ENCODE data around the gene PNPLA7.

PNPLA7 gene

DNA sequence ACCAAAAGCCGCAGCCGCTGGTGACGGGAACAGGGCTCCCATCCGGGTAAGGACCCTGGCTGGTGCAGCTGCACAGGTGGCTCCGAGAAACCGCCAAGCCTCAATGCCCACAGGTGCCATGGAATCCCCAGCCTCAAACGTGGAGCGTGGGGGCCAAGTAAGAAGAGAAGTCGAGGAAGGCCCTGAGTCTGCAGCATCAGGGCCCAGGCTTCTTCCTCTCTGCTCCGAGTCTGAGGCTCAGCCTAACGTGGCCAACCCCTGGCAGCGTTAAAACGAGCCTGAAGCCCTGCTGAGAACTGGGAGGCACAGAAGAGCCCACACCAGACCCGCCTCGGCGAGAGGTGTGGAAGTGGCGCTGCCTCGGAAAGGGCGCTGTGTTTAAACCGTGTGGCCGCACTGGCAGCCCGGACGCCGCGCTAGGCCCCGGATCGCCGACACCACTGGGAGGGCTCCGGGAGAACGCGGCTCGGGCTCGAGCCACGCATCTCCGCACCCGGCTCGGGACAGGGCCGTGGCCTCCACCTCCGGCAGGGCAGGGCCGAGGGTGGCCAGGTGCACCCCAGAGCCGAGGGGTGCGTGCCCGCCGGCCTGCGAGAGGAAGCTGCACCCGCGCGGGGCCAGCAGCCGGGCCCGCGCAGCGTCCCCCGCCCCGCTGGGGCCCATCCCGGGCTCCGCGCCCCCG, 39.4 kb upstream of the PNPLA7 start:
- in situ Hi-C loops (cut with MboI; ENCODE audit: low pct_unique_long_range_greater_than_20kb, low sequenced_read_pairs, unreplicated experiment) = no loop called here
- DNase-seq (ENCODE audit: low spot score) = no peak
- TF ChIP-seq, protein P1, sequence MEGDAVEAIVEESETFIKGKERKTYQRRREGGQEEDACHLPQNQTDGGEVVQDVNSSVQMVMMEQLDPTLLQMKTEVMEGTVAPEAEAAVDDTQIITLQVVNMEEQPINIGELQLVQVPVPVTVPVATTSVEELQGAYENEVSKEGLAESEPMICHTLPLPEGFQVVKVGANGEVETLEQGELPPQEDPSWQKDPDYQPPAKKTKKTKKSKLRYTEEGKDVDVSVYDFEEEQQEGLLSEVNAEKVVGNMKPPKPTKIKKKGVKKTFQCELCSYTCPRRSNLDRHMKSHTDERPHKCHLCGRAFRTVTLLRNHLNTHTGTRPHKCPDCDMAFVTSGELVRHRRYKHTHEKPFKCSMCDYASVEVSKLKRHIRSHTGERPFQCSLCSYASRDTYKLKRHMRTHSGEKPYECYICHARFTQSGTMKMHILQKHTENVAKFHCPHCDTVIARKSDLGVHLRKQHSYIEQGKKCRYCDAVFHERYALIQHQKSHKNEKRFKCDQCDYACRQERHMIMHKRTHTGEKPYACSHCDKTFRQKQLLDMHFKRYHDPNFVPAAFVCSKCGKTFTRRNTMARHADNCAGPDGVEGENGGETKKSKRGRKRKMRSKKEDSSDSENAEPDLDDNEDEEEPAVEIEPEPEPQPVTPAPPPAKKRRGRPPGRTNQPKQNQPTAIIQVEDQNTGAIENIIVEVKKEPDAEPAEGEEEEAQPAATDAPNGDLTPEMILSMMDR (IDR thresholded peaks at IDR 0.05; ENCODE audit: extremely low read depth, insufficient read depth, missing control alignments) = no peak

DNA sequence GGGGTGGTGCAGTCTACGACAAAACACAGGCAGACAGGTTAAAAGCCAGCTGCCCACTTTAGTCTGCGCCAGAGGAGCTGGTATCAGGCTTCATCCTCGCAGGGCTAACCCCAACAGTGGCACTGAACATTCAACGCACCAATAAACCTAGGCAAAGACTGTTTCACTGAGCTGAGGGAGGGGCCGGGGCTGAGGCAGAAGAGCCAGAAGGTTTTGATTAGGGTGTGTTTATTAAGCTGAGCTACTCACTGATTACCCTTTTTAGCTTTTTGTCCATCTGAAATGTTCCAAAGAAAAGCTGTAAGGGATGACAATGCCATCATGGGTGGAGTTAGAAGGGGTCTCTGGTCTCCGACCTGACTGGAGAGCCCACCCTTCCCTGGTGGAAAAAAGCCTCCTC, 38.7 kb upstream of the PNPLA7 start:
- in situ Hi-C loops (cut with MboI; ENCODE audit: low pct_unique_long_range_greater_than_20kb, low sequenced_read_pairs, unreplicated experiment) = no loop called here
- TF ChIP-seq, protein P1 (IDR thresholded peaks at IDR 0.05; ENCODE audit: extremely low read depth, insufficient read depth, missing control alignments) = no peak

DNA sequence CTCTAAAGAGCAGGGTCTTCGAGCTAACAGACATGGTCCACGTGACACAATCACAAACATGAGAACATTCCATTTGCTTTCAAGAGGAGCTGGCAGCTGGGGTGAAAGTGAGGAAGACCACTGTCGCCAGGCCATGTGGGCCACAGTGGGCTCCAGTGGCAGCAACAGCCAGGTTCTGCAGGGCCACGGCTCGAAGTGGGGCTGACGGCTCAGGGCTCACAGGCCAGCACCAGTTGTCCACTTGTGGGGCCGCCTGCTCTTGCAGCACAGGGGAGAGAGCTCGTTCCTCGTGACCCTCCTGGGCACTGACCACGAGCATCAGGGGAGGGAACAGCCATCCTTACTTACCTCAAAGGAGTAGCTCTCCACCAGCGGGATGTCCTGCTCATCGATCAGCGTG, 38.1 kb upstream of the PNPLA7 start:
- TF ChIP-seq, protein P1 (IDR thresholded peaks at IDR 0.05; ENCODE audit: extremely low read depth, insufficient read depth, missing control alignments) = no peak

More for the DNA sequence above, 38.7 kb upstream of the PNPLA7 start:
- DNase-seq (ENCODE audit: low spot score) = no peak

DNA sequence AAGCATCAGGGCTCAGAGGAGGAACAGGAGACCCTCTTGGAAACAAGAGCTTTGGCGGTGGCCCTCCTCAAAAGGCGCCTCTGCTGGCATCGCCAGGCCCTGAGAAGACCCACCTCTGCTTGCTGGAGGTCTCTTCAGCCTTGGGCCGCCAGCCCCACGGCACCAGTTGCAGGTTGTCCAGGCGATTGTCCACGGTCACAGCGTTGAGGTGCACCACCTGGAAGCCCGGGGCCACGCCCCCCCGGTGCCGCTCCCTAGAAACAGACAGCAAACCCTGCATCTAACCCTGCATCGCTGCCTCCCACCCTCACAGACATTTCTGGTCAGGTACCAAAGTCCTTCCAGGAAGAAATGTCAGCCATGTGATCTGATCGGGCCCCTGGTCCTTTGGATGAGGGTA, 36.7 kb upstream of the PNPLA7 start:
- DNase-seq (ENCODE audit: low spot score) = no peak
- in situ Hi-C loops (cut with MboI; ENCODE audit: low pct_unique_long_range_greater_than_20kb, low sequenced_read_pairs, unreplicated experiment) = no loop called here
- TF ChIP-seq, protein P1 (IDR thresholded peaks at IDR 0.05; ENCODE audit: extremely low read depth, insufficient read depth, missing control alignments) = no peak

More for the DNA sequence above, 38.1 kb upstream of the PNPLA7 start:
- in situ Hi-C loops (cut with MboI; ENCODE audit: low pct_unique_long_range_greater_than_20kb, low sequenced_read_pairs, unreplicated experiment) = no loop called here
- DNase-seq (ENCODE audit: low spot score) = no peak

GRCh38 chr9:137583957-137584356, 33.8 kb upstream of the PNPLA7 start:
- no peak for DNase-seq (ENCODE audit: low spot score)
- in situ Hi-C loops (cut with MboI; ENCODE audit: low pct_unique_long_range_greater_than_20kb, low sequenced_read_pairs, unreplicated experiment) = no loop called here
- TF ChIP-seq, protein P1 (IDR thresholded peaks at IDR 0.05; ENCODE audit: extremely low read depth, insufficient read depth, missing control alignments) = no peak

- TF ChIP-seq, protein P1 (IDR thresholded peaks at IDR 0.05; ENCODE audit: extremely low read depth, insufficient read depth, missing control alignments) = no peak
- in situ Hi-C loops (cut with MboI; ENCODE audit: low pct_unique_long_range_greater_than_20kb, low sequenced_read_pairs, unreplicated experiment) = no loop called here
- DNase-seq (ENCODE audit: low spot score) = no peak
Measured at GRCh38 chr9:137583347-137583746, 33.1 kb upstream of the PNPLA7 start.

Data from GM13977 (cell line).